GM19438 (cell line): Measurements from ENCODE around the gene DNAAF5.
A peak's percentile ranks its signal among the peaks of the same experiment; 100 is the strongest.
"Not testable (repeated sequence)": the region's sequence is repeated elsewhere in the genome, so short reads cannot be mapped to it uniquely, and the experiment has no call there.

Source experiments
- ATAC-seq: cut with Tn5 transposase; IDR thresholded peaks from one replicate; pipeline ENCODE4 v1.9.1; 2021; ENCODE audit warnings: low read depth; ENCODE audit not compliant: unreplicated experiment

DNAAF5 gene

GRCh38 chr7:802500-803242 is 76.2 kb downstream of the DNAAF5 start:
- ATAC-seq, result no peak

- no peak for ATAC-seq
These were observed 76.7 kb downstream of the DNAAF5 start for GRCh38 chr7:803243-803635.

DNA sequence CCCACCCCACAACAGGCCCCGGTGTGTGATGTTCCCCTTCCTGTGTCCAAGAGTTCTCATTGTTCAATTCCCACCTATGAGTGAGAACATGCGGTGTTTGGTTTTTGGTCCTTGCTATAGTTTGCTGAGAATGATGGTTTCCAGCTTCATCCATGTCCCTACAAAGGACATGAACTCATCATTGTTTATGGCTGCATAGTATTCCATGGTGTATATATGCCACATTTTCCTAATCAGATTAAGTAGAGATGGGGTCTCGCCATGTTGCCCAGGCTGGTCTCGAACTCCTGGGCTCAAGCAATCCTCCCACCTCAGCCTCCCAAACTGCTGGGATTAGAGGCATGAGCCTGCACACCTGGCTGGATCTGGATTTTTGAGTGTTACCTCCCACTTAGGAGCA is 77.3 kb downstream of the DNAAF5 start:
- ATAC-seq, result not testable (repeated sequence)

DNA sequence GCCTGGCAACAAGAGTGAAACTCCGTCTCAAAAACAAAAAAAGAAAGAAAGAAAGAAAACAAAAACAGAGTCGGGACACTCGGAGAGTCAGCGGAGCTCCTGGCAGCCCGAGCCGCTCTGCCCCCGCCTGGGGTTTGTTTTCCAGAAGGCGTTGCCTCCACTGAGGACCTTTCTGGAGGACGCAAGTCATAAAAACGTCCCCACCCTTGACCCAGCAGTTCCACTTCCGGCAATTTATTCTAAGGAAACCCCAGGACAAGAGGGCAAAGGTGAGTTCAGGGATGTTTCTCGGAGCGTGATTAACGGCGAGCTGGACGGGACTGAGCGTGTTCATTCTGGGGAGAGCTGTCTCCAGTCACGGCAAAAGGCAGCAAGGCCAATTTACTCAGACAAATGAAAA is 78.8 kb downstream of the DNAAF5 start:
- no peak for ATAC-seq

DNA sequence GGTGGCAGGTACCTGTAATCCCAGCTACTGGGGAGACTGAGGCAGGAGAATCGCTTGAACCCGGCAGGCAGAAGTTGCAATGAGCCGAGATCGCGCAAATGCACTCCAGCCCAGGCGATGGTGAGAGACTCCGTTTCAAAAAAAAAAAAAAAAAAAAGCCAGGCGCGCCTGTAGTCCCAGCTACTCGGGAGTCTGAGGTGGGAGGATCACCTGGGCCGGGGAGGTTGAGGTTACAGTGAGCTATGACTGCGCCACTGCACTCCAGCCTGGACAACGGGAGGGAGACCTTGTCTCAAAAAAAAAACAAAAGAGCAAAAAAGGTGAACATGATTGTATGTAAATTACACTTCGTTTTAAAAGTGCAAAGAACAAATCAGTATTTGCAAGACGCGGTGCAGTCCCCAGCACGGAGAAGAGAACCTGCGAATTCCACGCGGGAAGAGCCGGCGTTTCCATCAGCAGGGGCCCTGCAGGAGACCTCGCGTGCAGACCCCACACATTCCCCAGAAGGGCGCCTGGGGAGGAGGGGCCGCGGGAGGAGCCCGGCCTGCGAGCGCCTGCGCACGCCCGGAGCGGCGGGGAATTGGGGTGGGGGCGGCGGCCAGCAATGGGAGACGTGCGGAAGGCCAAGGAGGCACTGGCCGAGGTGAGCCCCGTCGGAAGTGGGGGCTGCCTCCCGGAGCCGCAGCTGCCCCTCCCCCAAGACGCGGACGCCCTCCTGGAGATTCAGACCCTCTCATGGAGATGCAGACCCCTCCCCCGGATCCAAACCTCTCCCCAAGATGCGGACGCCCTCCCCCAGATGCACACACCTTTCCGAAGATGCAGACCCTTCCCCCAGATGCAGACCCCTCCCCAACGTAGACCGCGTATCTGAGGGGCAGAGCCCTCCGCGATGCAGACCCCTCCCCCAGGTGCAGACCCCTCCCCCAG is 89.1 kb downstream of the DNAAF5 start:
- ATAC-seq, result no peak

- ATAC-seq, result peak; percentile 84
These were observed 89.8 kb downstream of the DNAAF5 start for GRCh38 chr7:816300-816750.

DNA sequence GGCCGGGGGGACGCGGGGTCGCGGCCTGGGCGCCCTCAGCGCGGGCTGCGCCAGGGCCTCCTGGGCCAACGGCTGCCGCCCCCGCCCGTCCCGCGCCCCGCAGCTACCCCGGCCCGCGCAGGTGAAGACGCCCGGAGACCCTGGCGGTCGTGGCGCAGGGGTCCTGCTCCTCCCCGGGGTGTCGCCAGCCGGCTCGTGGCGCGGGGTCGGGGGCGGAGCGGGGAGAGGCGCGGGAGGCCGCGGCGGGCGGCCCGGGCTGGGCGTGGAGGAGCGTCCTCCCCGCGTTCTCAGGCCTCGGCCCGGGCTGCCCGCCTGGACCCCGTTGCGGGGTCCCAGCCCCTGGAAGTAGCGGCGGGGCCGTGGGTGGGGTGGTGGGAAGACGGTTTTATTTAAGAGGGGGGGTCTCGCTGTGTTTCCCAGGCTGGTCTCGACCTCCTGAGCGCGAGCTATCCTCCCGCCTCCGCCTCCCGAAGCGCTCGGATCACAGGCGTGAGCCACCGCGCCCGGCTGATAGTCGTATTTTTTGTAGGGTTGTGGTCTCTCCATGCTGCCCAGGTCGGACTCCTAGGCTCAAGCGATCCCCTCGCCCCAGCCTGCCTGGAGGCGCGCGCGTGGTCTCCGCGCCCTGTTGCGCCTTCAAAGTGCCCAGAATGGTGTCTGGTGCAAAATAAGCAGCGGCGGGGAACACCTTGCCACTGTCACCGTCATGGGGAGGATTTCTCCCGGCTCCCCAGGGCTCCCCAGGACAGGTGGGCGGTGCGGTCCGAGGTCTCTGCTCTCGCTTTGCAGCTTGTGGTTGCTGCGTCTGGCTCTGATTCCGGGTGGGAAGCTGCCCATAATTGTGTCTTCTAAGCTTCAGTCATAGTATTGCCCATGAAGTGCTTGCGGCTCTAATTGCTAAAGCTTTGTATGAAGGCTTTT is 90.5 kb downstream of the DNAAF5 start:
- peak; percentile 17 for ATAC-seq

GRCh38 chr7:818031-818699 is 91.7 kb downstream of the DNAAF5 start:
- ATAC-seq, result no peak

- ATAC-seq, result no peak
These were observed 93.8 kb downstream of the DNAAF5 start for GRCh38 chr7:820341-820740.

- ATAC-seq, result no peak
These were observed 95.2 kb downstream of the DNAAF5 start for GRCh38 chr7:821688-822087.

- ATAC-seq, result no peak
These were observed 96.3 kb downstream of the DNAAF5 start for GRCh38 chr7:822692-823276.

GRCh38 chr7:823649-824048 is 97.2 kb downstream of the DNAAF5 start:
- ATAC-seq, result no peak

GRCh38 chr7:824081-824480 is 97.6 kb downstream of the DNAAF5 start:
- no peak for ATAC-seq

GRCh38 chr7:824664-825063 is 98.2 kb downstream of the DNAAF5 start:
- no peak for ATAC-seq

DNA sequence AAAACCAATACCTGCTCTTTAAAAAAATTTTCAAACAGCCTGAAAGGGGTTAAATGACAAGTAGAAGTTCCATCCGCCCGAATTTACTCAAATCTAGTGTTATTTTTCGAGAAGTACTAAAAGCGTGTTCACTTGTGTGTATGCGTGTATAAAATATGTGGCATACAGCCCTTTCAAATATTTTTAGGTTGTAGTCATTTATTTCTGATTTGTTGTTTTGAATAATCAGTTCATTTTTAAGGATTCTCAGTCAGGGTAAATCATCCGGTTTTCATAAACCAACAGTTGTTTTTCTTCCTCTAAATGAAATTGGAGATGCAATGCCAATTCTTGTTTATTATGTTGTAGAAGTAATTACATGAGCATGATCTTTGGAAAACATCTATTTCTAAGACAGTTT is 98.9 kb downstream of the DNAAF5 start:
- no peak for ATAC-seq

DNA sequence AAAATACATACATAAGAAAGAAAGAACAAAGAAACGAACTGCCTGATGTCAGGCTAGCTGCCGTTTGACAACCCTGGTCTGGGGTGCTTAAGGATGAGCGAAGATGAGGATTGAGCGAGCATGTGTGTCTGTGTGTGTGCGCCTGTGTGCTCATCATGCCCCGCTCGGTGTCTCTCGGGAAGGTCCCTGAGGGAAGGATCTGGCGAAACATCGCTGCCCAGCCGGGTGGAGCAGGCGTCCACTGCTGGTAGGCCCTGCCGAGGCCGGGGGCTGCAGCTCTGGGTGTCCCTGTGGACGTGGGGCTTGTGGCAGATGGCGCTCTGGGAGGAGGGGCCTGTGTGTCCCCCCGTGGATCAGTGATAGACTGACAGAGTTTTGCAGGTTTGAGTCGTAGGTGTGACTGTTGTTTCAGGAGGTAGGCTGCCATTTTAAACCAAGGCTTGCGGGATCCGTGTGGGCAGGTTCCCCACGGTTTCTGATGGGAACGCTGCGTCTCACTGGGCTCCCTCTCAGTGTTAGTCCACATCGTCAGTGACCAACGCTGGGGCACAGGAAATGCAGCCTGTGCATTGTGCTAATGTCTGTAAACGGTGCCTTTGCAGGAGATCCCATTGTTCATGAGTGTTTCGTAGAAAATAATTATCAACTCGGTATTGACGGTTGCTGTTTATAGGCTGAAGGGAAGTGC is 99.9 kb downstream of the DNAAF5 start:
- ATAC-seq, result no peak

- ATAC-seq, result no peak
These were observed 102.5 kb downstream of the DNAAF5 start for GRCh38 chr7:828793-829561.

GRCh38 chr7:830069-830468 is 103.6 kb downstream of the DNAAF5 start:
- no peak for ATAC-seq
